Loucy (cell line): Measurements from ENCODE around the gene HOXB8.
A peak's percentile ranks its signal among the peaks of the same experiment; 100 is the strongest.

Experiments used
- H2AFZ ChIP-seq: fragments of 200-600 bp; sonication (generic); 2 replicates; pipeline ENCODE4 v1.6.0; 2016; ENCODE audit warnings: antibody characterized with exemption, mild to moderate bottlenecking, low read length, moderate library complexity
- H3F3A ChIP-seq: fragments of 200-600 bp; 2 replicates; pipeline ENCODE4 v1.6.0; 2016; ENCODE audit warnings: antibody characterized with exemption, low read depth, mild to moderate bottlenecking
- H3K27me3 ChIP-seq: fragments of 200-600 bp; sonication (generic); 2 replicates; pipeline ENCODE4 v1.6.1; 2014; ENCODE audit warnings: low read length, mild to moderate bottlenecking; ENCODE audit not compliant: insufficient read depth, poor library complexity, severe bottlenecking
- H3K36me3 ChIP-seq: fragments of 200-600 bp; sonication (generic); 2 replicates; pipeline ENCODE4 v1.6.1; 2016; ENCODE audit warnings: low read length; ENCODE audit not compliant: insufficient read depth
- H3K4me1 ChIP-seq: fragments of 200-600 bp; sonication (generic); 2 replicates; pipeline ENCODE4 v1.5.1; 2014; ENCODE audit warnings: low read length, mild to moderate bottlenecking; ENCODE audit not compliant: insufficient read depth, poor library complexity, severe bottlenecking
- H3K4me2 ChIP-seq: fragments of 200-600 bp; sonication (generic); 2 replicates; pipeline ENCODE4 v1.6.0; 2014; ENCODE audit warnings: antibody characterized with exemption, low read length, low read depth, mild to moderate bottlenecking; ENCODE audit not compliant: poor library complexity, severe bottlenecking
- H3K4me3 ChIP-seq: fragments of 200-600 bp; sonication (generic); 2 replicates; pipeline ENCODE4 v1.5.1; 2014; ENCODE audit warnings: low read length, mild to moderate bottlenecking, mixed read lengths; ENCODE audit not compliant: poor library complexity, severe bottlenecking
- H3K79me2 ChIP-seq: fragments of 200-600 bp; sonication (generic); 2 replicates; pipeline ENCODE4 v1.6.1; 2014; ENCODE audit warnings: low read length; ENCODE audit not compliant: insufficient read depth
- H3K9ac ChIP-seq: fragments of 200-600 bp; sonication (generic); 2 replicates; pipeline ENCODE4 v1.6.0; 2014; ENCODE audit warnings: mild to moderate bottlenecking, low read depth, low read length, moderate library complexity; ENCODE audit not compliant: poor library complexity, severe bottlenecking
- H3K9me2 ChIP-seq: fragments of 200-600 bp; sonication (generic); replicated peaks from 2 replicates; pipeline ENCODE4 v1.6.1; 2016; ENCODE audit warnings: low read depth, low read length, mixed read lengths
- H3K9me3 ChIP-seq: fragments of 200-600 bp; sonication (generic); 2 replicates; pipeline ENCODE4 v1.6.1; 2014; ENCODE audit warnings: mild to moderate bottlenecking, antibody characterized with exemption, low read length, low read depth; ENCODE audit not compliant: insufficient read depth
- H4K20me1 ChIP-seq: fragments of 200-600 bp; sonication (generic); 2 replicates; pipeline ENCODE4 v1.6.0; 2014; ENCODE audit warnings: antibody characterized with exemption, low read length, mild to moderate bottlenecking; ENCODE audit not compliant: insufficient read depth, poor library complexity, severe bottlenecking
- CTCF ChIP-seq: fragments of 200-600 bp; sonication (generic); conservative IDR thresholded peaks from 2 replicates; pipeline ENCODE4 v1.5.1; 2014; ENCODE audit warnings: mild to moderate bottlenecking, antibody characterized with exemption, low read length
- EZH2phosphoT487 ChIP-seq: fragments of 200-600 bp; IDR thresholded peaks from 2 replicates; pipeline ENCODE4 v1.6.1; 2018; ENCODE audit warnings: antibody characterized with exemption, mild to moderate bottlenecking, moderate library complexity, borderline replicate concordance

The HOXB8 gene

GRCh38 chr17:48576479-48577309, 38.4 kb downstream of the HOXB8 start:
- Histone ChIP-seq H4K20me1 (peaks cover 74% of the 10 kb centered on the region), H2AFZ (no peak overlapping the region), H3F3A (peaks cover 12% of the 10 kb centered on the region), H3K27me3 (peaks cover 16% of the 10 kb centered on the region), H3K36me3 (peaks cover 63% of the 10 kb centered on the region), H3K9ac (peak overlapping the region; percentile 95), H3K4me1 (peaks cover 73% of the 10 kb centered on the region), H3K4me3 (peak overlapping the region; percentile 89), H3K79me2 (peaks cover 98% of the 10 kb centered on the region), H3K9me2 (no peaks in the 10 kb centered on the region), H3K4me2 (peak overlapping the region; percentile 98), H3K9me3 (no peaks in the 10 kb centered on the region)
- TF ChIP-seq CTCF (no peak), EZH2phosphoT487 (no peak)

GRCh38 chr17:48575673-48576478, 39.2 kb downstream of the HOXB8 start:
- Histone ChIP-seq H3K4me3 (peak overlapping the region; percentile 89), H3K9me3 (no peaks in the 10 kb centered on the region), H3K9me2 (no peaks in the 10 kb centered on the region), H3F3A (peaks cover 8% of the 10 kb centered on the region), H3K4me2 (peak overlapping the region; percentile 98), H4K20me1 (peaks cover 70% of the 10 kb centered on the region), H3K79me2 (peaks cover 98% of the 10 kb centered on the region), H3K4me1 (peaks cover 76% of the 10 kb centered on the region), H2AFZ (no peak overlapping the region), H3K36me3 (peaks cover 72% of the 10 kb centered on the region), H3K9ac (peak overlapping the region; percentile 95), H3K27me3 (peaks cover 16% of the 10 kb centered on the region)
- TF ChIP-seq EZH2phosphoT487 (no peak), CTCF (no peak)

GRCh38 chr17:48575066-48575582, 40.0 kb downstream of the HOXB8 start:
- peaks cover 81% of the 10 kb centered on the region for H3K4me1 ChIP-seq
- H3K36me3 ChIP-seq = peaks cover 79% of the 10 kb centered on the region
- peaks cover 98% of the 10 kb centered on the region for H3K79me2 ChIP-seq
- peaks cover 16% of the 10 kb centered on the region for H3K27me3 ChIP-seq
- peak overlapping the region; percentile 95 for H3K9ac ChIP-seq
- no peak for TF ChIP-seq EZH2phosphoT487
- TF ChIP-seq CTCF = no peak
- peak overlapping the region; percentile 98 for H3K4me2 ChIP-seq
- peak overlapping the region; percentile 89 for H3K4me3 ChIP-seq
- no peaks in the 10 kb centered on the region for H3K9me3 ChIP-seq
- H4K20me1 ChIP-seq = peaks cover 68% of the 10 kb centered on the region
- peaks cover 5% of the 10 kb centered on the region for H3F3A ChIP-seq
- H2AFZ ChIP-seq = no peak overlapping the region
- no peaks in the 10 kb centered on the region for H3K9me2 ChIP-seq
